HG03521 (cell line): ENCODE data around the gene SH2B3.

Source experiments
- ATAC-seq: cut with Tn5 transposase; IDR thresholded peaks from one replicate; pipeline ENCODE4 v1.9.1; 2021; ENCODE audit warnings: mild to moderate bottlenecking, moderate library complexity; ENCODE audit not compliant: unreplicated experiment

The SH2B3 gene

GRCh38 chr12:111408686-111409402 is 3.1 kb downstream of the SH2B3 start:
- no peak for ATAC-seq

- no peak for ATAC-seq
Measured at GRCh38 chr12:111409403-111409779, 3.7 kb downstream of the SH2B3 start.

- ATAC-seq, result no peak
Measured at GRCh38 chr12:111409780-111410430, 4.2 kb downstream of the SH2B3 start.

GRCh38 chr12:111410431-111411184 is 4.9 kb downstream of the SH2B3 start:
- no peak for ATAC-seq

GRCh38 chr12:111411185-111411764 is 5.6 kb downstream of the SH2B3 start:
- ATAC-seq, result no peak

GRCh38 chr12:111412007-111412829 is 6.5 kb downstream of the SH2B3 start:
- no peak for ATAC-seq

- ATAC-seq, result no peak
Measured at GRCh38 chr12:111412830-111413441, 7.2 kb downstream of the SH2B3 start.

GRCh38 chr12:111413442-111414086 is 7.8 kb downstream of the SH2B3 start:
- no peak for ATAC-seq

DNA sequence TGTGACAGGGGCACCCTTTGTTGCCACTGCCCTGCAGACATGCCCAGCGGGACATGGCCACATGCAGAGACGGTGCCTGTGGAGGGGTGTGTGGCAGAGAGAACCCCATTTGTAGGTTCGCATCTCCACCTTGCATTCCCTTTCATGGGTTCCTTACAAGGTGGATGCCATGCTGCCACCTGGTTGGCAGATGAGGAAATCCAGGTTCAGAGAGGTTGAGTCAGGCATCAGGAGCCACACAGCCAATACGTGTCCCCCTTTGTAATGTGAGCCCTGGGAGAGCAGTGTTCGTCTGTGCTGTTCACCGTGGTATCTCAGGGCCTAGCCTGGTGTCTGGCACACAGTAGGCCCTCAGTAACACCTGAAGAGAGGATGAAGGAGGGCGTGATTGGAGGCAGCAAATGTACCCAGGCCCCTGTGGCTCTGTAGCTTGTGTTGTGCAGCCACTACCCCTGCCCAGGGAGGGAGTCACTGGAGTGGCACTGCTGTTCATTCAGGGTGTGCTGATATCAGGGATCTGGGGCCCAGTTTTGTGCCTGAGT is 9.1 kb downstream of the SH2B3 start:
- ATAC-seq, result no peak

DNA sequence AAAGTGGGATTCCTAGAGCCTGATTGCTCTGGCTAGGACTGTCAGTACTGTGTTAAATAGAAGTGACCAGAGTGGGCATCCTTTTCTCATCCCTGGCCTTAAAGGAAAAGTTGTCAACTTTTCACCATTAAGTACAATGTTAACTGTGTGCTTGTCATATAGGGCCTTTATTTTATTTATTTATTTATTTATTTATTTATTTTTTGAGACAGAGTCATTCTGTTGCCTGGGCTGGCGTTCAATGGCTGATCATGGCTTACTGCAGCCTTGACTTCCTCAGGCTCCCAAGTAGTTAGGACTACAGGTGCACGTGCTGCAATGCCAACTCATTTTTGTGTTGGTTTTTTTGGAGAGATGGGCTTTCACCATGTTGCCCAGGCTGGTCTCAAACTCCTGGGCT is 11.6 kb downstream of the SH2B3 start:
- no peak for ATAC-seq

DNA sequence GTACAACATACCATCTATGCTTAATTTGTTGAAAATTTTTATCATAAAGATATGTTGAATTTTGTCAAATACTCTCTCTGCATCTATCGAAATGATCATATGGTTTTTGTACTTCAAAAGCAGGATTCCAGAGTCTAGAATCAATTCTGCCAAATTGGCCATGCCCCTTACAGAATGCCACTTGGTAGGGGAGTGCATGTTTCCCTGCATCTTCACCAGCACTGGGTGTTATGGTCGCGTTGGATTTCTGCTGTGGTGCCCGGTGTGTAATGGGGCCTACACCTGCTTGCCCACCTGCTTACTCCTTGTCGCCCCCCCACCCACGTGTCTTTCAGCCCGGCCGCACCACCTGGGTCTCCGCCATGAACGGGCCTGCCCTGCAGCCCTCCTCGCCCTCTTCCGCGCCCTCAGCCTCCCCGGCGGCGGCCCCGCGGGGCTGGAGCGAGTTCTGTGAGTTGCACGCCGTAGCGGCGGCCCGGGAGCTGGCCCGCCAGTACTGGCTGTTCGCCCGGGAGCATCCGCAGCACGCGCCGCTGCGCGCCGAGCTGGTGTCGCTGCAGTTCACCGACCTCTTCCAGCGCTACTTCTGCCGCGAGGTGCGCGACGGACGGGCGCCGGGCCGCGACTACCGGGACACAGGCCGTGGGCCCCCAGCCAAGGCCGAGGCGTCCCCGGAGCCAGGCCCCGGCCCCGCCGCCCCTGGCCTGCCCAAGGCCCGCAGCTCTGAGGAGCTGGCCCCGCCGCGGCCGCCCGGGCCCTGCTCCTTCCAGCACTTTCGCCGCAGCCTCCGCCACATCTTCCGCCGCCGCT is 12.3 kb downstream of the SH2B3 start:
- ATAC-seq, result no peak

DNA sequence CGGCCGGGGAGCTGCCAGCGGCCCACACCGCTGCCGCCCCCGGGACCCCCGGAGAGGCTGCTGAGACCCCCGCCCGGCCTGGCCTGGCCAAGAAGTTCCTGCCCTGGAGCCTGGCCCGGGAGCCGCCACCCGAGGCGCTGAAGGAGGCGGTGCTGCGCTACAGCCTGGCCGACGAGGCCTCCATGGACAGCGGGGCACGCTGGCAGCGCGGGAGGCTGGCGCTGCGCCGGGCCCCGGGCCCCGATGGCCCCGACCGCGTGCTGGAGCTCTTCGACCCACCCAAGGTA is 12.8 kb downstream of the SH2B3 start:
- no peak for ATAC-seq

DNA sequence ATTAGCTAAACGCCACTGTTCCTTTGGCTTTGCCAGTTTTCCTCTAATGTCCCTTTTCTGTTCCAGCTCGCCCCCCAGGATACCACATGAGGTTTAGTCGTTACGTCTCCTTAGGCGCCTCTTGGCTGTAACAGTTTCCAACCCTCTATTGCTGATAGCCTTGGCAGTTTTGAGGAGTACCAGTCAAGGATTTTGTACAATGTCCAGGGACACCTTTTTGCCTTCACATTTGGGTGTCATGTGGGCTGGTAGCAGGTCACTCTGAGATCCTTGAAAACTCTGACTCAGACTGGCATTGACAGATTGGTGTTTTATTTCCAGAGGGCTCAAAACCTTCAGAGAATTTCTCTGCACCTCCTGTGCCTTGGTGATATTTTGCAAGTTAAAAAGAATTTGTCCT is 14.1 kb downstream of the SH2B3 start:
- no peak for ATAC-seq

DNA sequence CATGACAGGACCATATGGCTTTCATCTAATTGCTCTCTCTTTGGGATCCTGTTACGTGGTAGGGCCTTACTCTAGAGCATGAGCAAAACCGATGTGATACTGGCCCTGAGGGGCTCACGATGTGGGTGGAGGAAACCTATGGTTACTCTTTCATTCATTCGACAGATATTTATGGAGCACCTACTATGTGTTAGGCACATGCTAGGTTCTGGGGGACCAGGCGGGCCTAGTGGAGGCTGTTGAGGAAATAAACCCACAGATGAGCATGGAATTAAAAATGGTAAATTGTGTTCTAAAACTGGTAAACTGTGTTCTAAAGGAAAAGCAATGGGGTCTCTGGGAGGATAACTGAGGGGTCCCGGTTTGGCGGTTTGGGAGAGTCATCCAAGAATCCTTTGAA is 14.8 kb downstream of the SH2B3 start:
- ATAC-seq, result no peak

- ATAC-seq, result no peak
Measured at GRCh38 chr12:111424189-111424792, 18.6 kb downstream of the SH2B3 start.

DNA sequence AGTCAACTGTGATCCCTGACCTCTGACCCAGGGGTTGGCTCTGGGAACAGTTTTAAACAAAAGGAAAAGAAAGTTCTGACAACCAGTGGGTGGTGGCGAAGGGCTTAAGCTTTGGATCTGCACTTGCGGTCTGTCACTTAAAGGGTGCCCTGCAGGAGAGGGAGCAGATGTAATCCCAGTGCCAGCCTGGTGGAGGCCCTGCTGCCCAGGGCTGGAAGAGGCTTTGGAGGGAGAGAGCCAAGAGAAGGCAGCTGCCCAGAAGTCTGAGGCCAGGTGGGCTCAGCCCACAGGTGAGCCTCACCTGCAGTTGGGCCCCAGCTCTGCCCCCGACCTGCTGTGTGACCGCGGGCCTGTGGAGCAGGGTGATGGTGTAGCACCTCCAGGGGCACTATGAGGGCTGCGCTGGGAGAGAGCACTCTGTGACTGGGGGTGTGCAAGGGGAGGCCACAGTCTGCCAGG is 19.1 kb downstream of the SH2B3 start:
- ATAC-seq, result no peak

DNA sequence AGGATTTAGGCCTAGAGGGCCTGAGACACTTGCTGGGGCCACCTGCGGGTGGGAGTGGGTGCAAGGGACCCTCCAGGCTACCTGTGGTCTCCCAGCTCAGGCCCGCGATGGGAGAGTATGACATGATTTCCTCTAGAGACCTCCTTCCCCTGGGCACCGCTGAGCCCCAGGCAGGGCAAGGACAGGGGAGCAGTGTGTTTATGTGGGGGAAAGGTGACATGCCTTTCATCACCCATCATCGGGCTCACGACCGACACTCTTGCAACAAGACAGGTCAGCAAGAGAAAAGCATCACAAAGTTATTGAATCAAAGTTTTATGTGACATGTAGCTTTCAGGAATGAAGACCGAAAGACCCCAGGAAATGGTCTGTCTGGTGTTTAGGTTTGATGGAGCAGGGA is 19.9 kb downstream of the SH2B3 start:
- no peak for ATAC-seq

- no peak for ATAC-seq
Measured at GRCh38 chr12:111426344-111427185, 20.8 kb downstream of the SH2B3 start.
